ENCODE data around the gene ZBED4. TPM values are rescaled to one million over a fixed set of nuclear protein-coding genes. Genes with fewer than 3 reads are reported as not detected.

ZBED4 gene
- polyA plus RNA-seq, 4 donors: 16.6 to 18.2 (median 17.5) TPM

DNA sequence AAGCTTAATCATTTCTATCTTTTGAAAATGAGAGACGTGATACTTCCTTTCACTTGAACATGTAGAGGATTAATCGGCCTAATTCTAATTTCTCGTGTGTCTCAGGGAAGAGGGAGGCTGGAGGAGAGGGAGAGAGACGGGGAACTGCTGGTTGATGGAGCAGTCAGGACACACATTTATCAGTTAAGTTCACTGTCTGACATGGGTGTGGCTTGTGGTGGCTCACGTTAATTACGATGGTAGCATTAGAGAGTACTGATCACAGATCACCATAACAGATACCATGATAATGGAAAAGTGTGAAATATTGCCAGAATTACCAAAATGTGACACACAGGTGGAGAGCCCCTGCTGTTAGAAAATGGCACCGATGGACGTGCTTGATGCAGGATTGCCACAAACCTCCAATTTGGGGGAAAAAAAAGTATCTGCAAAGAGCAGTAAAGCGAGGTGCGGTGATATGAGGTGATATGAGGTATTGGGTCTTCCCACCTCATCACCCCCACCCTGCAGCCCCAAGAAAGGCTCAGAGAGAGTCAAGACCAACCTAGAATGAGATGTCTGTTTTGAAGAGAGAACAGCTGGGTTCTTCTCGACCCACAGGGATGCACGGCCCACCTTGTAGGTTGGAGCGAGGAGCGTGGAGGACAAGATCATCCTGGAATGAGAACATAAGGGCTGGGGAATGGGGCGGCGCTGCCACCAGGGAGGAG is 19.7 kb downstream of the ZBED4 start:
- DNase-seq (ENCODE audit: low read depth in 4 of 4, low spot score in 3 of 4): no peak

DNA sequence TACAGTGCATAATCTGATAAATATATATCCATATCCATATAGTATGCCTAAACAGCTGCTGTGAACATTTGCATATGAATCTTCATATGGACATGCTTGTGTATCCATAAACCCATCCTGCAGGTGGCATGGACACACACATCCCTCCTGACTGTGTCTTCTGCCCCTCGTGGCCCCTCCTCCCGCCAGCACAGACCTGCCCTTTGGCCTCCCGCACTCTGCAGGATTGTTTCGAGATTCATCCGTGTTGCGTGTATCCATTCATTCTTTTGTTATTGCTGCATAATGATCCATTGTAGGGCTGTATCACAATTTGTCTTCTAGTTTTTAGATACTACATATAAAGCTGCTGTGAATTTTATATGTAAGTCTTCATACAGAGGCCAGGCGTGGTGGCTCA is 24.0 kb downstream of the ZBED4 start:
- DNase-seq (ENCODE audit: low read depth in 4 of 4, low spot score in 3 of 4): no peak

DNA sequence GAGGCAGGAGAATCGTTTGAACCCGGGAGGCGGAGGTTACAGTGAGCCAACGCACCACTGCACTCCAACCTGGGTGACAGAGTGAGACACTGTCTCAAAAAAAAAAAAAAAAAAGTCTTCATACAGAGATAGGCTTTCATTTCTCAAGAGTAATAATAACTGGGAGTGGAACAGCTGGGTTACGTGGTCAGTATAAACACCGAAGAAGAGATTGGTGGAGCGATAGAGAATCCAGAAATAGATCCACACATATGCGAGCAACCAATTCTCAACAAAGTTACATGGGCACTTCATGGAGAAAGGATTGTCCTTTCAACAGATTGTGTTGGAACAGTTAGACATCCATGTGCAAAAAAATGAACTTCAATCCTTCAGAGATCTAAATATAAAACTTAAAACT is 24.6 kb downstream of the ZBED4 start:
- DNase-seq (ENCODE audit: low read depth in 4 of 4, low spot score in 3 of 4): no peak

DNA sequence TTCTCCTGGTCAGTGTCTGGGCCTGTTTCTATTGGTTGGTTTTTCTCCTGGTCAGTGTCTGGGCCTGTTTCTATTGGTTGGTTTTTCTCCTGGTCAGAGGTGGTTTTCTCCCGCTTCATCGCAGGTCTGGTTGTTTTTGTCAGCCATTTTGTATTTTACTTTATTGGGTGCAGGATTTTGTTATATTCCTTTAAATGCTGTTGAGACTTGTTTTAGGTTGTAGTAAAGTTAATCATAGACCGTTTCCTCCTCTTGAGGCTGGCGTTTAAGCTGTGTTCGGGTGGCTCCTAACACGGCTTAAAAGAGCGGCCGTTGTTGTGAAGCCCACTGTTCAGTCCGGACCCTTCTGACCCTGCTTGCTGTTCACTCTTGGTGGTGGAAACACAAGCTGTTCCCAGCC is 26.2 kb downstream of the ZBED4 start:
- no peak for DNase-seq (ENCODE audit: low read depth in 4 of 4, low spot score in 3 of 4)

DNA sequence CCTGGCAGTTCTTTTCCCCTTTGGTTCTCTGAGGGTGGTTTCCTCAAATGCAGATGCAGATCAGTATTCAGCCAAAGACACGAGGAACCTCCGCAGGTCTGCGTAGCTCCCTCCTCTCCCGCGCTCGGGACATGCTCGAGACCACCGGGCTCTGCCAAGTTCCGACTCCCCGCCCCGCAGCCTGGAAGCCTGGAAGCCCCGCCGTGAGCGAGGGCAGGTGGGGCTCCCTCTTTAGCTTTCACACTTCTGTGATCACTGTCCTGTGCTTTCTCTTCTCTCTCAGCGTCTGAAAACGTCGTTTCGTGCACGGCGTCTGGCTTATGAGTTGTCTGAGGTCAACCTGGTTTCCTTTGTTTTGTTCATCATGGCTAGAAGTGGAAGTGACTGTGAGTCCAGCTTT is 26.6 kb downstream of the ZBED4 start:
- DNase-seq (ENCODE audit: low read depth in 4 of 4, low spot score in 3 of 4): no peak

DNA sequence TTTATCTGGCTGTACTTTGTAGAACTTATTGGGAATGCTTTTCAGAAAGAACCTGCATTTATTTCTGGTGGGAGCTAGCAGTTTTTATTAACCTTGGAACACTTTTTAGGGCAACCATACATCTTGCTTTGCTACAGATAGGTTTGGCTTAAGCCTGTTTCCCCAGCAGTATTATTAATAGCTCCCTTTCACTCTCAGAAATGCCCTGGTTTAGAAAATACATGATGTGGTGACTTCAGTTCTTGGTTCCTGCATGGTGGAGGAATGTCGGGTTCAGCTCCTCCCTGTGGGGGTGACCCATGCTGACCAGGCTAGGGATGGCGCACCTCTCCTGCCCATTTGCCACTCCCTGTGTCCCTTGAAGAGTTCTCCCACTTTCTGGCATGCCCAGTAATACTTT is 28.2 kb downstream of the ZBED4 start:
- DNase-seq (ENCODE audit: low read depth in 4 of 4, low spot score in 3 of 4): no peak

DNA sequence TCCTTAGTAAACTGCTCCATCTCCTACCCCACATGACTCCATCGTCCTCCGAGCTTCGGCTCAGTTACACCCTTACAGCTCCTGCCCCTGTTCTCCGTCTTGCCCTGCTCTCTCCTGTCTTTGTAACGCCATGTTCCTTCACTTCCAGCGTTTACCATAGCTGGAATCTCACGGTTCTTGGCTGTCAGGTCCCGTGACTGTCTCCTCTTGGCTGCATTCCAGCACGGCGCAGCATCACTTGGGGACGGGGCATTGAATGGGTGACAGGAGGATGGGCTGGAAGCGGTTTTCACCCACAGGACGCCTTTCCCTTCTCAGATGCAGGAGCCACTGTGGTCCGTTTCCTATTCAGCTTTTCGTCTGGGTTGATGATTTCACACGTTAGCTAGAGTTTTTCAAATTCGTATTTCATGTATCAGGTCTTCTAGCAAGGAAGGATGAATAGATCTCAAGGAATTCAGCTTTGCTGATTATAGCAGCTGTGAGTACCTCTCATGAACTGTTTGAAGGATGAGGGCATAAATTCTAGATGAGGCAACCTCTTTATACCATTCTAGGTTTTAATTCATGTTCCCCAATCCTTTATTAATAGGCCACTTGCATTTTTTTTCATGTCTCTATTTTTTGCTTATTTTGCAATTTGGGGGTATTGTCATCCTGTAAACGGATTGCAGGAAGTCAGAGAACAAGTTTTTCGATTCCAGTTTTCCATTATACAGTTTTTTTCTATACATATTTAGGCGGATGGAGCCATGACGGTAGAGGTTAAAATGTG is 29.1 kb downstream of the ZBED4 start:
- no peak for DNase-seq (ENCODE audit: low read depth in 4 of 4, low spot score in 3 of 4)

DNA sequence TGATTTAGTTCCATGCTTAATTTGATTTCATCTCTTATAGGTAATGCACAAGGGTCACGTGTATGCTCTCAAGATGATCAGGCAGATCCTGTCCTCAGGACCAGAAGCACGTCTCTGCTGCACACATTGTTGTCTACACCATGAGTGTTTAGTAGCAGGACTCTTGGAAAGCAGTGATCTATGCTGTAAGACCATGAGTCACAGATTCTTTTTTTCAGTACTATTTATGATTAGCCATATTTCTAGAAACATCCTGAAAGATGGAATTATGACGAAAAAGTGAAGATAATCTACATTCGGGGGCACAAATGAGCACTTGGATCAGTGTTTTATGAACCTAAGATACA is 29.6 kb downstream of the ZBED4 start:
- no peak for DNase-seq (ENCODE audit: low read depth in 4 of 4, low spot score in 3 of 4)

DNA sequence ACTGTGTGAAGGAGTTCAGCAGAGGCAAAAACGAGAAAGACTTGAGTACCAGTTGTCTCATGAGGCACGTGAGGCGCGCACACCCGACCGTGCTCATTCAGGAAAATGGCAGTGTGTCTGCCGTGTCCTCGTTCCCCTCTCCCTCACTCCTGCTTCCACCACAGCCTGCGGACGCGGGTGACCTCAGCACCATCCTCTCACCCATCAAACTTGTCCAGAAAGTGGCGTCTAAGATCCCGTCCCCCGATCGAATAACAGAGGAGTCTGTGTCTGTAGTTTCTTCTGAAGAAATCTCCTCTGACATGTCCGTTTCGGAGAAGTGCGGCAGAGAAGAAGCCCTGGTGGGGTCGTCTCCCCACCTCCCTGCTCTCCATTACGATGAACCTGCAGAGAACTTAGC is 30.4 kb downstream of the ZBED4 start:
- no peak for DNase-seq (ENCODE audit: low read depth in 4 of 4, low spot score in 3 of 4)

DNA sequence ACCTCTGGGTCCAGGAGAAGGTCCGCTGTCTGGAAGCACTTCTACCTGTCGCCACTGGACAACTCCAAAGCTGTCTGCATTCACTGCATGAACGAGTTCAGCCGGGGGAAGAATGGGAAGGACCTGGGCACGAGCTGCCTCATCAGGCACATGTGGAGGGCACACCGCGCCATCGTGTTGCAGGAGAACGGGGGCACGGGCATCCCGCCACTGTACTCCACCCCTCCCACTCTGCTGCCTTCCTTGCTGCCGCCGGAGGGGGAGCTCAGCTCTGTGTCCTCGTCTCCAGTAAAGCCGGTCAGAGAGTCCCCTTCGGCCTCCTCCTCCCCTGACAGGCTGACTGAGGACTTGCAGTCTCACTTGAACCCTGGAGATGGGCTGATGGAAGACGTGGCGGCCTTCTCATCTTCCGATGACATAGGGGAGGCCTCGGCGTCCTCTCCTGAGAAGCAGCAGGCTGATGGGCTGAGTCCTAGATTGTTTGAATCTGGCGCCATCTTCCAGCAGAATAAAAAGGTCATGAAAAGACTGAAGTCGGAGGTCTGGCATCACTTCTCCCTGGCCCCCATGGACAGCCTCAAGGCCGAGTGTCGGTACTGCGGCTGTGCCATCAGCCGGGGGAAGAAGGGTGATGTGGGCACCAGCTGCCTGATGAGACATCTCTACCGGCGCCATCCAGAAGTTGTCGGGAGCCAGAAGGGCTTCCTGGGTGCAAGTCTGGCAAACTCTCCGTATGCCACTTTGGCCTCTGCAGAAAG is 31.0 kb downstream of the ZBED4 start:
- DNase-seq (ENCODE audit: low read depth in 4 of 4, low spot score in 3 of 4): no peak

DNA sequence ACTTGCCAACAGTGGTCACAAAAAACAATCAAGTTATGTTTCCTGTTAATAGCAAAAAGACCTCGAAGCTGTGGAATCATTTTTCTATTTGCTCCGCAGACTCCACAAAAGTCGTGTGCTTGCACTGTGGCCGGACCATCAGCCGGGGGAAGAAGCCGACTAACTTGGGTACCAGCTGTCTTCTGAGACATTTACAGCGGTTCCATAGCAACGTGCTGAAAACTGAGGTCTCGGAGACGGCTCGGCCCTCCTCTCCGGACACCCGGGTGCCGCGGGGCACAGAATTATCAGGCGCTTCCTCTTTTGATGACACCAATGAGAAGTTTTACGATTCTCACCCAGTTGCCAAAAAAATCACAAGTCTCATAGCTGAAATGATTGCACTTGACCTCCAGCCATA is 31.6 kb downstream of the ZBED4 start:
- DNase-seq (ENCODE audit: low read depth in 4 of 4, low spot score in 3 of 4): no peak

DNA sequence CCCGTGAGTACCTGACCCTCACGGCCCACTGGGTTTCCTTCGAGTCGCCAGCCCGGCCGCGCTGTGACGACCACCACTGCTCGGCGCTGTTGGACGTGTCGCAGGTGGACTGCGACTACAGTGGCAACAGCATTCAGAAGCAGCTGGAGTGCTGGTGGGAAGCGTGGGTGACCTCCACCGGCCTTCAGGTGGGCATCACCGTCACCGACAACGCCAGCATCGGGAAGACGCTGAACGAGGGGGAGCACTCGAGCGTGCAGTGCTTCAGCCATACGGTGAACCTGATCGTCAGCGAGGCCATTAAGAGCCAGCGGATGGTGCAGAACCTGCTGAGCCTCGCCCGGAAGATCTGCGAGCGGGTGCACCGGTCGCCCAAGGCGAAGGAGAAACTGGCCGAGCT is 32.2 kb downstream of the ZBED4 start:
- DNase-seq (ENCODE audit: low read depth in 4 of 4, low spot score in 3 of 4): no peak

DNA sequence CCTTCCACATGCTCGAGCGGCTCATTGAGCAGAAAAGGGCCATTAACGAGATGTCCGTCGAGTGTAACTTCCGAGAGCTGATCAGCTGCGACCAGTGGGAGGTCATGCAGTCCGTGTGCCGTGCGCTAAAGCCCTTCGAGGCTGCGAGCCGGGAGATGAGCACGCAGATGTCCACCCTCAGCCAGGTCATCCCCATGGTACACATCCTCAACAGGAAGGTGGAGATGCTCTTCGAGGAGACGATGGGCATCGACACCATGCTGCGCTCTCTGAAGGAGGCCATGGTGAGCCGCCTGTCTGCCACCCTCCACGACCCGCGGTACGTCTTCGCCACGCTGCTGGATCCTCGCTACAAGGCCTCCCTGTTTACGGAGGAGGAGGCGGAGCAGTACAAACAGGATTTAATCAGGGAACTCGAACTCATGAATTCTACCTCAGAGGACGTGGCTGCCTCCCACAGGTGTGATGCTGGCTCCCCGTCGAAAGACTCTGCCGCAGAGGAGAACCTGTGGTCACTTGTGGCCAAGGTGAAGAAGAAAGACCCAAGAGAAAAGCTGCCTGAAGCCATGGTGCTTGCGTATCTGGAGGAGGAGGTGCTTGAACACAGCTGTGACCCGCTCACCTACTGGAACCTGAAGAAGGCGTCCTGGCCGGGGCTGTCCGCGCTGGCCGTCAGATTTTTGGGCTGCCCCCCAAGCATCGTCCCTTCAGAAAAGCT is 32.9 kb downstream of the ZBED4 start:
- DNase-seq (ENCODE audit: low read depth in 4 of 4, low spot score in 3 of 4): no peak

DNA sequence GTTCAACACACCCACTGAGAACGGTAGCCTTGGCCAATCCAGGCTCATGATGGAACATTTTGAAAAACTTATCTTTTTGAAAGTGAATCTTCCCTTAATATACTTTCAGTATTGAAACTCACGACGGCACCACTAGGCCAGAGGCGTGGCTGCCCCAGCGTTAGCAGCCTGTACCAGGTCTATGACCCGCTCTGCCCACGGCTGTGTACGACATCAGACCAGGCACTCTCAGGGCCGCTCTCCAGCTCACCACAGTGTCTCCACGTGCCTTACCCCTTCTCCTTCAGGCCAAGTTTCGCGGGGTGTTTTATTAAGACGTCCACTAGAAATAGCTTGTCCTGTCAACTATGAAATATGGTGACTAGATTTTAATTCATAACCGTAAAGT is 33.4 kb downstream of the ZBED4 start:
- no peak for DNase-seq (ENCODE audit: low read depth in 4 of 4, low spot score in 3 of 4)

DNA sequence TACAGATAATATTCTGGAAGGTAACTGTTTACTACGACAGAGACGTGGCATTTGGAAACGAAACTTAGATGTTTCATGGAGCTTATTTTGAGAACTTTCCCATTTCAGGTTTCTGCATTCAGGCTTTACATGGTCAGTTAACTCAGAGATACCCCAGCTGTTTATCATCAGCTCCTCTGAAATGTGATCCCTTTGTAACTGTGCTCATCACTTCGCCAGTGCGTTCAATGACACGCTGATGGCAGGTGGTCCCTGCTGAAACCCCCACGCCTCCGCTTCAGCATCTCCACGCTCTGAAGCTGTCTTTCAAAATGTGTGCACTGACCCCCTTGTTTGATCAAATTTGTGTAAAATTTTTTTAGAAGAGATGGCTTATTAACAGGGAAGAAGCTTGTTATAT is 34.1 kb downstream of the ZBED4 start:
- peak in 2 of 4 donors; percentile 12 to 44 for DNase-seq (ENCODE audit: low read depth in 4 of 4, low spot score in 3 of 4)

DNA sequence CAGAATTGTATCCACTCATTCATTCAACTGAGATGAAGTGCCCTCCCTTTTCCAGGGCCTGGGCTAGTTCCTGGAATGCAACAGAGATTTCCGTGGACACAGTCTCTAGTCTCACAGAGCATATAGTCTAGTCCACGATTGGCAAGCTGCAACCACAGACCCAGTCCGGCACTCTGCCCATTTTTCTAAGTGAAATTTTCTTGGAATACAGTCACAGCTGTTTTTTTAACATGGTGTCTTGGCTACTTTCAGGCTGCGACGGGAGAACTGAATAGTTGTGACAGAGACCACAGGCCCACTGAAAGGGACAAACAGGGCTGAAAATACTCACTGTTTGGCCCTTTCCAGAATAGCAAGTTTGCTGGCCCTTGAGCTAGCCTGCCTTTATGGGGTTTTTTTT is 35.4 kb downstream of the ZBED4 start:
- DNase-seq (ENCODE audit: low read depth in 4 of 4, low spot score in 3 of 4): no peak

DNA sequence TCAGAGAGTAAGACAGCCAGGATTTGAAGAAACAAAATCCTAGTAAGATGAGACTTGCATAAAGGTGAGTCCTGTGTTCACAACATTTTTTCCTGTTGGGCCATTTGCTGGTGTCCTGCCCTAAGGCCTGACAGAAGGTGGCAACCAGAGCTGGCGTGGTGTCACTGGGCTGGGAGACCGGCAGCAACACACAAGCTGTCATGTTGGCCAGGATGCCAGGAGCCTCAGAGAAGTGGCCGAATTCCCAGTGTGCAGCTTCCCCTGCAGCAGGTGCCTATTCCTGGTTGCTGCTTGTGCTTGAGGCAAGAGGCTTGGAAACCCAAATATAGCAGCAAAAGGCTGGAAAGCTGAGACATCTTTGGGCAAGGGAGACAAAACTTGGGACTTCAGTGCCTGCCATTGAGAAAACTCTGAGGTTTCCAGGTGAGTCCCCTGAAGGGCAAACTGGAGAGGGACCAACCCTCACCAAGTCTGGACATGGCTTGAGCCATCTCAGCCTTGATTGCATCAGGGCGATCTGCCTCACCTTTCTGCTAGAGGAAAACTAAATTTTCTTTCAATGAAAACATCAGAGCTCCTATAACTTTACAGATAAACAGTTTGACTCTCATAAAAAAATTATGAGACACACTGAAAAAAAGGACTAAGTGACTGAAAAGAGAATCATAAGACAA is 38.7 kb downstream of the ZBED4 start:
- no peak for DNase-seq (ENCODE audit: low read depth in 4 of 4, low spot score in 3 of 4)

DNA sequence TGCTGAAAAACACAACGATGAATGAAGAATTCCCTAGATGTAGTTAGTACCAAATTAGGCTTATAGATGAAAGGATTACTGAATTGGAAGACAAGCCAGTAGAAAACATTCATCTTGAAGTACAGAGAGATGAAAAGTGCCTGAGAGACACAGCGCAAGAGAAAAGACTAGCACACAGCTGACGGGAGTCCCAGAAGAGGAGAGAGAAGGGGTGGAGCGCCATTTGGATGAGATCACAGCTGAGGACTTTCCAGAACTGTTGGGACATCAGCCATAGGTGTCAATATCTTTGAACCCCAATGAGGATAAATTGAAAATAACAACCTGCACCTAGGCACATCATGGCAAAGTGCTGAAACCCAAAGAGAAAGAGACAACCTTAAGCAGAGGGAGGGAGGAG is 39.4 kb downstream of the ZBED4 start:
- no peak for DNase-seq (ENCODE audit: low read depth in 4 of 4, low spot score in 3 of 4)

DNA sequence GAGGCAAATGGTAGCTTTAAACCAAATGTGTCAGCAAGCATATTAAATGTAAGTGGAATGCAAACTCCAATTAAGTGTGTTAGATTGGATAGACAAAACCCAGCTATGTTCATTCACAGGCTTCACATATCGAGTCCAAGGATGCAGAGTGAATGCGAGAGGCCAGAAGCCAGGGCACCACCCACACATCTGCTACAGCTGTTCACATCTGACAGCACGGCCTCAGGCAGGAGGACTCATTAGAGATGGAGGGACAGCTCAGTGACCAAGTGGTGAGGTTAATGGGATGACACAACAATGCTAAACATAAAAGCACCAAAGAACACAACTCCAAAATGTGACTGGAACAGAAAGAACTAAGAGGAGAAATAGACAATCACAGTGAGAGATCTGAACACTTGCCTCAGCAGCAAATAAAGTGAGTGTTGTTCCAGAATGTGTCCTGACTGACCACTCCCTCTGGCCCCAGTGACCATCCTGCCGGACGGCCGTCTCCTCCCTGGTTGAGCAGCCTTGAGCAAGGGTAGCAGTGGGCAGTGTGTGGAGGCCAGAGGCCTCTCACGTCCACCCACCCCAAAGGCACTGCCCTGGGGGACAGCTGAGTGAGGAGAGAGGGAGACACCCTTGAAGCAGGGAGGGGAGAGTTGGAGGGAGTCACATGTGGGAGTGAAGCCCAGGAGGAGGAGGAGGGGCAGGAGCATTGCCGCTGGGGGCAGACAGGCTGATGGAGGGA is 40.8 kb downstream of the ZBED4 start:
- no peak for DNase-seq (ENCODE audit: low read depth in 4 of 4, low spot score in 3 of 4)

DNA sequence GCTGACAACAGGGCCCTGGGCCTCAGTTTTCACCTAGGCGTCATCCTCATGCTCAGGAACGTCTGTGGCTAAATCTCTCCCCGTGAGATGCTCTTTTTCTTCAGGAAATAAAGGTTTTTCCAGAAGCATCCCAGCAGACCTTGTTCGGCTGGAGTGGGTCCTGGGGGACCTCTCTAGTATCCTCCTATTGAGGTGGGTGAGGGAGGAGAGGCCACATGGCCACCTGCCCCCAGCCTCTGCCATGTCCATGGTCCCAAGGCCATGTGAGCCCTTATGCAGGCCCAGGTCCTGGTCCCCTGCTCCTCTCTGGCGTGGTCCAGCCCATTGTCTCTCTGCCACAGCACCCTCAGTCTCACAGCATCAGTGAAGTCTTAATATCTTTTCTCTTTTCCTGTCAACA is 42.6 kb downstream of the ZBED4 start:
- no peak for DNase-seq (ENCODE audit: low read depth in 4 of 4, low spot score in 3 of 4)

Measured in right renal pelvis (tissue), 4 donors.